Progenitor cell of endocrine pancreas (in vitro differentiated cells): Measurements from ENCODE around the gene MFN2. TPM values are rescaled to one million over a fixed set of nuclear protein-coding genes. Genes with fewer than 3 reads are reported as not detected.

Experiments used
- DNase-seq: peaks from one replicate; pipeline ENCODE4 v3.0.0; 2021; ENCODE audit warnings: low spot score; ENCODE audit not compliant: unreplicated experiment
- H3K27ac Mint-ChIP-seq: 2 replicates; pipeline ENCODE4 v1.8.0; 2021; ENCODE audit warnings: mild to moderate bottlenecking, moderate library complexity, mixed read lengths
- H3K27me3 Mint-ChIP-seq: 2 replicates; pipeline ENCODE4 v1.8.0; 2021; ENCODE audit warnings: mixed read lengths
- H3K36me3 Mint-ChIP-seq: 2 replicates; pipeline ENCODE4 v1.8.0; 2022; ENCODE audit warnings: mixed read lengths; ENCODE audit not compliant: insufficient read depth
- H3K4me1 Mint-ChIP-seq: 2 replicates; pipeline ENCODE4 v1.8.0; 2021; ENCODE audit warnings: low read depth, mixed read lengths
- H3K4me3 Mint-ChIP-seq: 2 replicates; pipeline ENCODE4 v1.8.0; 2021; ENCODE audit warnings: low read depth, mild to moderate bottlenecking, moderate library complexity, mixed read lengths
- H3K9me3 Mint-ChIP-seq: 2 replicates; pipeline ENCODE4 v1.8.0; 2021; ENCODE audit warnings: low read depth, mixed read lengths
- total RNA-seq: library from RNA; stranded (reverse); gene quantifications from 2 replicates; pipeline ENCODE4 v1.2.1, GENCODE V29; 2021
- TF ChIP-seq, protein P1 (sequence below): fragments of 200-600 bp; sonication (generic); IDR thresholded peaks from one replicate; pipeline ENCODE4 v1.5.0; 2021; ENCODE audit warnings: antibody characterized with exemption, mild to moderate bottlenecking; ENCODE audit not compliant: unreplicated experiment

Gene MFN2
- total RNA-seq, 1 donor from 2014 or later: 55.8 TPM

- DNase-seq: no peak
- Mint-ChIP-seq H3K27me3 (no peaks in the 10 kb centered on the region), H3K4me3 (no peak overlapping the region), H3K9me3 (no peaks in the 10 kb centered on the region), H3K27ac (no peak overlapping the region), H3K36me3 (peaks cover 18% of the 10 kb centered on the region), H3K4me1 (no peaks in the 10 kb centered on the region)
- TF ChIP-seq, protein P1, sequence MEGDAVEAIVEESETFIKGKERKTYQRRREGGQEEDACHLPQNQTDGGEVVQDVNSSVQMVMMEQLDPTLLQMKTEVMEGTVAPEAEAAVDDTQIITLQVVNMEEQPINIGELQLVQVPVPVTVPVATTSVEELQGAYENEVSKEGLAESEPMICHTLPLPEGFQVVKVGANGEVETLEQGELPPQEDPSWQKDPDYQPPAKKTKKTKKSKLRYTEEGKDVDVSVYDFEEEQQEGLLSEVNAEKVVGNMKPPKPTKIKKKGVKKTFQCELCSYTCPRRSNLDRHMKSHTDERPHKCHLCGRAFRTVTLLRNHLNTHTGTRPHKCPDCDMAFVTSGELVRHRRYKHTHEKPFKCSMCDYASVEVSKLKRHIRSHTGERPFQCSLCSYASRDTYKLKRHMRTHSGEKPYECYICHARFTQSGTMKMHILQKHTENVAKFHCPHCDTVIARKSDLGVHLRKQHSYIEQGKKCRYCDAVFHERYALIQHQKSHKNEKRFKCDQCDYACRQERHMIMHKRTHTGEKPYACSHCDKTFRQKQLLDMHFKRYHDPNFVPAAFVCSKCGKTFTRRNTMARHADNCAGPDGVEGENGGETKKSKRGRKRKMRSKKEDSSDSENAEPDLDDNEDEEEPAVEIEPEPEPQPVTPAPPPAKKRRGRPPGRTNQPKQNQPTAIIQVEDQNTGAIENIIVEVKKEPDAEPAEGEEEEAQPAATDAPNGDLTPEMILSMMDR: no peak
Measured at GRCh38 chr1:11998636-11999035, 18.4 kb downstream of the MFN2 start.

DNA sequence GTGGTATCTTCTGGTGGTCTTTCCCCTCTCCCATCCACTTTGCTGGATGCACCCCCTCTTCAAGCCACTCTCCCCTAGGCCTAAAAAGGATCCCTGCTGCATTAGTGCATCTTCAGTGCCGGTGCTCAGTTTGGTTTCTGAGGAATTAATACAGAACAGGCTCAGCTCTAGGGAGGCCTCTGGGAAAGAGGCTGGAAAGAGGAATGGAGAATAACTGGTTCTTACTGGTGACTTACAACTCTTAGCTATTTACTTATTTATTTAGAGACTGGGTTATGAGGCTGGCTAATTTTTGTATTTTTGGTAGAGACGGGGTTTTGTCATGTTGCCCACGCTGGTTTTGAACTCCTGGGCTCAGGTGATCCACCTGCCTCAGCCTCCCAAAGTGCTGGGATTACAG lies 19.0 kb downstream of the MFN2 start:
- no peaks in the 10 kb centered on the region for H3K9me3 Mint-ChIP-seq
- no peak for DNase-seq
- peaks cover 20% of the 10 kb centered on the region for H3K36me3 Mint-ChIP-seq
- no peaks in the 10 kb centered on the region for H3K27me3 Mint-ChIP-seq
- TF ChIP-seq, protein P1: no peak
- no peak overlapping the region for H3K27ac Mint-ChIP-seq
- H3K4me1 Mint-ChIP-seq: no peaks in the 10 kb centered on the region
- H3K4me3 Mint-ChIP-seq: no peak overlapping the region

DNA sequence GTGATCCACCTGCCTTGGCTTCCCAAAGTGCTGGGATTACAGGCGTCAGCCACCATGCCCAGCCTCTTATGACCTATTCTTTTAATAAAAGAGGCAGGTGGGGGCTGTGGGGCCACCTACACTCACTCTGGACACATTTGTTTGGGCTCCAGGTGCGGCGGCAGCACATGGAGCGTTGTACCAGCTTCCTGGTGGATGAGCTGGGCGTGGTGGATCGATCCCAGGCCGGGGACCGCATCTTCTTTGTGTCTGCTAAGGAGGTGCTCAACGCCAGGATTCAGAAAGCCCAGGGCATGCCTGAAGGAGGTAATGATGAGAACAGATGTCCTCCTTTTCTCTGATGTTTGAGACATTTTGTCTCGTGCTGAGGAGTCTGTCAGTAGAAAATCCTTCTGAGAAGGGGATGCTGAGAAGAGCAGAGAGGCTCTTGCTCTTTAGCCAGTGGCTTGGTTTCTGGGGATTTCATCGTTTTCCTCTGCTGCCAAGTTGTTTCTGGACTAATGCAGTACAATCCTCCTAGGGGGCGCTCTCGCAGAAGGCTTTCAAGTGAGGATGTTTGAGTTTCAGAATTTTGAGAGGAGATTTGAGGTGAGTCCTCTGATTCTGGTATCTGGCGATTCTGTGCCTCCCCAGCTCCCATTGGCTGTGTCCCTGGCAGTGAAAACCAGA lies 21.1 kb downstream of the MFN2 start:
- H3K4me3 Mint-ChIP-seq: no peak overlapping the region
- H3K36me3 Mint-ChIP-seq: peaks cover 24% of the 10 kb centered on the region
- no peaks in the 10 kb centered on the region for H3K9me3 Mint-ChIP-seq
- no peaks in the 10 kb centered on the region for H3K27me3 Mint-ChIP-seq
- no peak for DNase-seq
- no peak overlapping the region for H3K27ac Mint-ChIP-seq
- no peaks in the 10 kb centered on the region for H3K4me1 Mint-ChIP-seq
- TF ChIP-seq, protein P1: peak; percentile 53

GRCh38 chr1:12001996-12002493 lies 21.8 kb downstream of the MFN2 start:
- no peak for DNase-seq
- H3K27ac Mint-ChIP-seq: no peak overlapping the region
- TF ChIP-seq, protein P1: no peak
- no peaks in the 10 kb centered on the region for H3K9me3 Mint-ChIP-seq
- H3K4me3 Mint-ChIP-seq: no peak overlapping the region
- H3K27me3 Mint-ChIP-seq: no peaks in the 10 kb centered on the region
- no peaks in the 10 kb centered on the region for H3K4me1 Mint-ChIP-seq
- peaks cover 24% of the 10 kb centered on the region for H3K36me3 Mint-ChIP-seq

DNA sequence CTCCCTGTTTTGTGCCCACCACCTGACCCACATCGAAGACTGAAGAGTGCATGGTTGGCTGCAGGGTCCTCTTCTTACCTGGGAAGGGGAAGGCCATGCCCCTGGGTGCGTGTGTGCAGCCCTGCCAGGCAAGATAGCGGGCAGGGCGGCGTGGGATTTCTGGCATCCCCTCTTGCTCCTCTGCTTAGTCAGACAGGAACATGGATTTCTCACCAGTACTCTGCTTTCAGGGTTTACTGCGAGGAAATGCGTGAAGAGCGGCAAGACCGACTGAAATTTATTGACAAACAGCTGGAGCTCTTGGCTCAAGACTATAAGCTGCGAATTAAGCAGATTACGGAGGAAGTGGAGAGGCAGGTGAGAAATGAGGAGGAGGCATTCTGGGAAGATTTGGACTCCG lies 23.5 kb downstream of the MFN2 start:
- H3K36me3 Mint-ChIP-seq: peaks cover 34% of the 10 kb centered on the region
- H3K4me3 Mint-ChIP-seq: no peak overlapping the region
- H3K9me3 Mint-ChIP-seq: peaks cover 4% of the 10 kb centered on the region
- H3K27me3 Mint-ChIP-seq: no peaks in the 10 kb centered on the region
- DNase-seq: no peak
- H3K4me1 Mint-ChIP-seq: no peaks in the 10 kb centered on the region
- no peak overlapping the region for H3K27ac Mint-ChIP-seq
- TF ChIP-seq, protein P1: no peak
